ENCODE results near the gene RECK. TPM values are rescaled to one million over a fixed set of nuclear protein-coding genes. Genes with fewer than 3 reads are reported as not detected.

RECK gene
- total and polyA plus RNA-seq, 2 experiments from 2014 or later = 8.1 to 11.6 TPM

DNA sequence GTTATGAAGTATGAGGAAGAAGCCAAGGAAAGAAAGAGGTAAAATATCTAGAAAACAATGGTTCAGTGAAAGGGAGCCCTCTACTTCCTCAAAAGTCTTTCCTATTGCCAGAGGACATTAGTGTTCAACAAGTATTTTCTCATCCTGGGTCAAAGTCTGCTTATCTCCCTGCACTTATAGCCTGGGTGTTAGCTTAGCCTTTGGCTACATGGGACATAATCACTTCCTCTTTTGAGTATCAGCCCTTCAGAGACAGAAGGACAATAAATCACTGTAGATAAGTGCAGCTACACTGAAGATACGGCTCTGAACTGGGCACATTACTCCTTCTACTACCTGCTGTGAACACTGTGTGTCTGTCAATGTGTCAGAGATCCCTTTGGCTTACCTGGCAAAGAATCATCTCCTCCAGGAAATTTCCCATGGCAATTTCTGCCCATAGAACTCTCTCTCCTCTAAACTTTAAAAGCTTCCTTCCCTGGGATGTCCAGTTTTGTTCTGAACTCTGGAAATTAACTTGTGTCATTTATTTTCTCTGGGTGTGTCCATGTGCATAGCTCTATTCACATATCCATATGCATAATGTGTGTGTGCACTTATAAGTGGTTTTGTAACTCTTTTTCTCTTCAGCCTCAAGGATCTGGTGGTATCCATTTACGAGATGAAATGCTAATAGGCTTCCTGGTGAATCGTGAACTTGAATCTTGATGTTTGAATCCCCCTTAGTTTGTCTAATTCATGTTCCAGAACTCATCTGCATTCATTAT is 30.0 kb upstream of the RECK start (continued):
- TF ChIP-seq, protein P1, sequence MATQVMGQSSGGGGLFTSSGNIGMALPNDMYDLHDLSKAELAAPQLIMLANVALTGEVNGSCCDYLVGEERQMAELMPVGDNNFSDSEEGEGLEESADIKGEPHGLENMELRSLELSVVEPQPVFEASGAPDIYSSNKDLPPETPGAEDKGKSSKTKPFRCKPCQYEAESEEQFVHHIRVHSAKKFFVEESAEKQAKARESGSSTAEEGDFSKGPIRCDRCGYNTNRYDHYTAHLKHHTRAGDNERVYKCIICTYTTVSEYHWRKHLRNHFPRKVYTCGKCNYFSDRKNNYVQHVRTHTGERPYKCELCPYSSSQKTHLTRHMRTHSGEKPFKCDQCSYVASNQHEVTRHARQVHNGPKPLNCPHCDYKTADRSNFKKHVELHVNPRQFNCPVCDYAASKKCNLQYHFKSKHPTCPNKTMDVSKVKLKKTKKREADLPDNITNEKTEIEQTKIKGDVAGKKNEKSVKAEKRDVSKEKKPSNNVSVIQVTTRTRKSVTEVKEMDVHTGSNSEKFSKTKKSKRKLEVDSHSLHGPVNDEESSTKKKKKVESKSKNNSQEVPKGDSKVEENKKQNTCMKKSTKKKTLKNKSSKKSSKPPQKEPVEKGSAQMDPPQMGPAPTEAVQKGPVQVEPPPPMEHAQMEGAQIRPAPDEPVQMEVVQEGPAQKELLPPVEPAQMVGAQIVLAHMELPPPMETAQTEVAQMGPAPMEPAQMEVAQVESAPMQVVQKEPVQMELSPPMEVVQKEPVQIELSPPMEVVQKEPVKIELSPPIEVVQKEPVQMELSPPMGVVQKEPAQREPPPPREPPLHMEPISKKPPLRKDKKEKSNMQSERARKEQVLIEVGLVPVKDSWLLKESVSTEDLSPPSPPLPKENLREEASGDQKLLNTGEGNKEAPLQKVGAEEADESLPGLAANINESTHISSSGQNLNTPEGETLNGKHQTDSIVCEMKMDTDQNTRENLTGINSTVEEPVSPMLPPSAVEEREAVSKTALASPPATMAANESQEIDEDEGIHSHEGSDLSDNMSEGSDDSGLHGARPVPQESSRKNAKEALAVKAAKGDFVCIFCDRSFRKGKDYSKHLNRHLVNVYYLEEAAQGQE (IDR thresholded peaks at IDR 0.05; ENCODE audit: unreplicated experiment) = no peak
- TF ChIP-seq JUNB (IDR thresholded peaks at IDR 0.05; ENCODE audit: unreplicated experiment) (no peak), EZH2phosphoT487 (IDR thresholded peaks at IDR 0.05; ENCODE audit: unreplicated experiment) (no peak), EZH2 (IDR thresholded peaks at IDR 0.05; ENCODE audit: low read depth, unreplicated experiment) (no peak), ZNF331 (CRISPR knock-in tag; IDR thresholded peaks at IDR 0.05; ENCODE audit: low read depth) (no peak), CREB1 (CRISPR knock-in tag; IDR thresholded peaks at IDR 0.05; ENCODE audit: low read depth) (no peak), STAT1 (IDR thresholded peaks at IDR 0.05; ENCODE audit: unreplicated experiment) (no peak)
- TF ChIP-seq, protein P2, sequence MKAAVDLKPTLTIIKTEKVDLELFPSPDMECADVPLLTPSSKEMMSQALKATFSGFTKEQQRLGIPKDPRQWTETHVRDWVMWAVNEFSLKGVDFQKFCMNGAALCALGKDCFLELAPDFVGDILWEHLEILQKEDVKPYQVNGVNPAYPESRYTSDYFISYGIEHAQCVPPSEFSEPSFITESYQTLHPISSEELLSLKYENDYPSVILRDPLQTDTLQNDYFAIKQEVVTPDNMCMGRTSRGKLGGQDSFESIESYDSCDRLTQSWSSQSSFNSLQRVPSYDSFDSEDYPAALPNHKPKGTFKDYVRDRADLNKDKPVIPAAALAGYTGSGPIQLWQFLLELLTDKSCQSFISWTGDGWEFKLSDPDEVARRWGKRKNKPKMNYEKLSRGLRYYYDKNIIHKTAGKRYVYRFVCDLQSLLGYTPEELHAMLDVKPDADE (IDR thresholded peaks at IDR 0.05) = no peak

DNA sequence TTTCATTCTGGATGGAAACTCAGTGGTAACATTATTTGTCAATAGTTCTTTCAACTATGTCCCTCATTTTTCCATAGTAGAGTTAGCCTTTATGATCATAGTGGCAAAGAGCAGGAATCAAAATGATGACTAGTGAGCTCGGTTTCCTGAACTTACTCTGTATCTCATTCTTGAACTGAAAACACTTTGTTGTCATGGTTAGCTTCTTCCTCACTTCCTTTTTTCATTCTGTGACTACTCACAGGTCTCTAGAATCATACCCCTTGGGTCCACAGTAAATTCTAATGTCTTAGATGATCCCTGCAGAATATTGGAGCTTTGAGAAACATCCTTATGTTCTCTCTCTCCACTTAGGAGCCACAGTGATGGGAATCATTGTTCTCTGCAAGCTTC is 29.4 kb upstream of the RECK start:
- H3K4me1 Mint-ChIP-seq = no peaks in the 10 kb centered on the region; the same call in 2 of the 3 replicates
- H3K9me3 Mint-ChIP-seq = peaks cover 8% of the 10 kb centered on the region; the same call in 2 of the 3 replicates
- no peaks in the 10 kb centered on the region for H3K27me3 Mint-ChIP-seq (ENCODE audit: insufficient read depth, low read depth, poor library complexity)
- H3K4me1 ChIP-seq (ENCODE audit: insufficient read depth) = no peaks in the 10 kb centered on the region
- H3K9me2 ChIP-seq (ENCODE audit: insufficient read depth) = 0 out of 2 replicates have a peak, but pooled peaks cover 6% of the 10 kb centered on the region
- H3K27ac Mint-ChIP-seq = no peak overlapping the region
- DNase-seq (ENCODE audit: low spot score) = no peak
- no peak overlapping the region for H2AFZ ChIP-seq
- H3K4me3 Mint-ChIP-seq = no peak overlapping the region
- no peaks in the 10 kb centered on the region for H3K36me3 Mint-ChIP-seq (ENCODE audit: low read depth)
- H3K27me3 ChIP-seq (ENCODE audit: insufficient read depth) = no peaks in the 10 kb centered on the region
- no peak overlapping the region for H3K4me2 ChIP-seq
- no peak for ATAC-seq
- no peak overlapping the region for H3K27ac ChIP-seq (ENCODE audit: low read depth)
- no peaks in the 10 kb centered on the region for H3K79me2 ChIP-seq (replicated peaks; ENCODE audit: insufficient read depth)
- no peak overlapping the region for H3K4me3 ChIP-seq
- no peaks in the 10 kb centered on the region for H3F3A ChIP-seq (replicated peaks; ENCODE audit: low read depth)
- H3K36me3 ChIP-seq (ENCODE audit: insufficient read depth) = no peaks in the 10 kb centered on the region
- no peaks in the 10 kb centered on the region for H4K20me1 ChIP-seq (replicated peaks; ENCODE audit: insufficient read depth)
- TF ChIP-seq NANOG (IDR thresholded peaks at IDR 0.05; ENCODE audit: borderline replicate concordance) (no peak), STAT1 (IDR thresholded peaks at IDR 0.05; ENCODE audit: unreplicated experiment) (no peak), ZNF114 (CRISPR knock-in tag; IDR thresholded peaks at IDR 0.05) (no peak), EZH2 (IDR thresholded peaks at IDR 0.05; ENCODE audit: low read depth, unreplicated experiment) (no peak)
- TF ChIP-seq, protein P1 (IDR thresholded peaks at IDR 0.05; ENCODE audit: unreplicated experiment) = no peak
